DND-41 (cell line): ENCODE measurements around the gene ZNF888.

Experiments
- CTCF ChIP-seq: IDR thresholded peaks from 2 replicates; pipeline ENCODE4 v1.5.1; 2012; ENCODE audit warnings: borderline replicate concordance, low read length, moderate library complexity, mild to moderate bottlenecking; ENCODE audit not compliant: poor library complexity, severe bottlenecking; ENCODE audit errors: extremely low read depth
- EZH2 ChIP-seq: IDR thresholded peaks from 3 replicates; pipeline ENCODE4 v1.6.1; 2012; ENCODE audit warnings: borderline replicate concordance, low read depth, mild to moderate bottlenecking, moderate library complexity, low read length, inconsistent platforms; ENCODE audit not compliant: severe bottlenecking

- TF ChIP-seq CTCF (no peak), EZH2 (no peak)
These were observed 33.3 kb downstream of the ZNF888 start for GRCh38 chr19:52889931-52890330.
